ENCODE results near the gene LZTFL1.

DNA sequence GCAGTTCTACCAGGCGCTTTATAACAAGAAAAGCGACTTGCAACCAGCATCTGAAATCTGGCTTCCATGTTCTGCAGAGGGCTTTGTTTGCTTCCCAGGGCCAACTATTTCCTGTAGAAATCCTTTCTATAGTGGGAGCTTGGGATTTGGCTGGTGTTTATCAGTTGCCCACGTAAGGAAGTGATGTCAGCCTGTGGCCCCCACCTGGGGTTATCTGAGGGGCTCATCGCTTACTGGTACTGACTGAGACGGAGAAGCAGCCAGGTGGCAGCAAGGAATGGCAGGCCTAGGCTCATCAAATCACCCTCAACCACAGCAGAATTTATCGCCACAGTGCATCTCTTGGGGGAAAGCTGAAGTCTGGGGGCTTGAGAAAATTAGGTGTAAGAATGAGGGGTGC lies 29.9 kb upstream of the LZTFL1 start:
- TF ChIP-seq, protein P1, sequence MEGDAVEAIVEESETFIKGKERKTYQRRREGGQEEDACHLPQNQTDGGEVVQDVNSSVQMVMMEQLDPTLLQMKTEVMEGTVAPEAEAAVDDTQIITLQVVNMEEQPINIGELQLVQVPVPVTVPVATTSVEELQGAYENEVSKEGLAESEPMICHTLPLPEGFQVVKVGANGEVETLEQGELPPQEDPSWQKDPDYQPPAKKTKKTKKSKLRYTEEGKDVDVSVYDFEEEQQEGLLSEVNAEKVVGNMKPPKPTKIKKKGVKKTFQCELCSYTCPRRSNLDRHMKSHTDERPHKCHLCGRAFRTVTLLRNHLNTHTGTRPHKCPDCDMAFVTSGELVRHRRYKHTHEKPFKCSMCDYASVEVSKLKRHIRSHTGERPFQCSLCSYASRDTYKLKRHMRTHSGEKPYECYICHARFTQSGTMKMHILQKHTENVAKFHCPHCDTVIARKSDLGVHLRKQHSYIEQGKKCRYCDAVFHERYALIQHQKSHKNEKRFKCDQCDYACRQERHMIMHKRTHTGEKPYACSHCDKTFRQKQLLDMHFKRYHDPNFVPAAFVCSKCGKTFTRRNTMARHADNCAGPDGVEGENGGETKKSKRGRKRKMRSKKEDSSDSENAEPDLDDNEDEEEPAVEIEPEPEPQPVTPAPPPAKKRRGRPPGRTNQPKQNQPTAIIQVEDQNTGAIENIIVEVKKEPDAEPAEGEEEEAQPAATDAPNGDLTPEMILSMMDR (IDR thresholded peaks at IDR 0.05; ENCODE audit: low read depth, low read length, poor library complexity, severe bottlenecking): no peak
- no peak for TF ChIP-seq EZH2phosphoT487 (IDR thresholded peaks at IDR 0.05; ENCODE audit: borderline replicate concordance, low read length)

Data from DOHH2 (cell line).